K562 (cell line): ENCODE measurements around the gene TLR3. TPM values are rescaled to one million over a fixed set of nuclear protein-coding genes. Genes with fewer than 3 reads are reported as not detected.

Experiments
- ATAC-seq: fragments of 200-7000 bp; cut with Tn5 transposase; 3 replicates; pipeline ENCODE4 v1.9.1; 2020; ENCODE audit warnings: moderate library complexity
- BruUV-seq: library from RNA; stranded (reverse); fragments of 400-500 nt; replicated peaks from 2 replicates; lab custom pipeline; 2021; lab: Mats Ljungman, UMichigan
- CTCF ChIA-PET: fragments of 300-600 bp; formaldehyde crosslinking; extraction: SDS; loops from one replicate; lab custom pipeline; 2021; ENCODE audit warnings: low intra/inter-chr PET ratio; lab: Yijun Ruan, JAX
- POLR2A ChIA-PET: fragments of 300-600, 350-650 bp; sonication (Branson Sonifier 250); formaldehyde crosslinking; extraction: SDS; loops from one replicate; lab custom pipeline; 2021; ENCODE audit warnings: antibody characterized with exemption, inconsistent platforms; lab: Yijun Ruan, JAX
- DNase-seq, 4 experiments: peaks; one replicate each; pipeline versions ENCODE4 v3.0.0 to v3.0.0-alpha.2; 2011 to 2018; ENCODE audit warnings: low spot score in 3 of 4, mixed read lengths in 3 of 4; ENCODE audit errors: extremely low read depth in 1 of 4
- FAIRE-seq: peaks from 2 replicates; lab custom pipeline; 2011; peaks lifted over from hg19 to GRCh38; lab: Jason Lieb, UNC
- H2AFZ ChIP-seq: 2 replicates; pipeline ENCODE4 v1.6.0; 2011; ENCODE audit warnings: low read depth, low read length, control low read depth, inconsistent platforms
- H3K27ac ChIP-seq: fragments of 200-600 bp; 3 replicates; pipeline ENCODE4 v1.8.0; 2011; ENCODE audit warnings: low read depth, mild to moderate bottlenecking, control low read depth, inconsistent platforms, low read length, moderate library complexity, mixed read lengths; ENCODE audit errors: extremely low read depth
- H3K27me3 ChIP-seq, 2 experiments: fragments of 300-600 bp in 1 of 2; 2 replicates in 1 of 2; 3 replicates in 1 of 2; pipeline versions ENCODE4 v1.6.0 to v1.8.0; 2011; ENCODE audit warnings: inconsistent platforms in 2 of 2, low read length in 2 of 2, mild to moderate bottlenecking in 1 of 2, mixed read lengths in 1 of 2, moderate library complexity in 1 of 2; ENCODE audit not compliant: control insufficient read depth in 2 of 2, insufficient read depth in 2 of 2
- H3K36me3 ChIP-seq: fragments of 300-600 bp; 3 replicates; pipeline ENCODE4 v1.8.0; 2011; ENCODE audit warnings: mild to moderate bottlenecking, low read length, inconsistent platforms; ENCODE audit not compliant: control insufficient read depth, insufficient read depth
- H3K4me1 ChIP-seq, 2 experiments: fragments of 200-600 bp in 1 of 2; replicated peaks in 1 of 2; 2 replicates in 1 of 2; 3 replicates in 1 of 2; pipeline versions ENCODE4 v1.5.1 to v1.8.0; 2011; ENCODE audit warnings: inconsistent platforms in 2 of 2, low read length in 2 of 2, mild to moderate bottlenecking in 1 of 2, mixed read lengths in 1 of 2, moderate library complexity in 1 of 2; ENCODE audit not compliant: control insufficient read depth in 2 of 2, insufficient read depth in 2 of 2
- H3K4me2 ChIP-seq: 2 replicates; pipeline ENCODE4 v1.6.1; 2011; ENCODE audit warnings: low read length, control low read depth, inconsistent platforms, mixed read lengths; ENCODE audit not compliant: insufficient read depth
- H3K4me3 ChIP-seq: fragments of 200-600 bp; sonication (generic), shearing (Covaris generic); 2 replicates; pipeline ENCODE4 v1.5.1; 2016; ENCODE audit warnings: control low read depth, inconsistent platforms
- H3K79me2 ChIP-seq: fragments of 200-600 bp; 3 replicates; pipeline ENCODE4 v1.8.0; 2011; ENCODE audit warnings: low read length, inconsistent platforms; ENCODE audit not compliant: control insufficient read depth, insufficient read depth
- H3K9ac ChIP-seq, 2 experiments: 2 replicates each; pipeline versions ENCODE4 v1.6.0 to v1.6.1; 2011; ENCODE audit warnings: low read depth in 2 of 2, low read length in 2 of 2, control low read depth in 1 of 2, inconsistent platforms in 1 of 2, mild to moderate bottlenecking in 1 of 2, mixed read lengths in 1 of 2; ENCODE audit not compliant: insufficient read depth in 1 of 2
- H3K9me1 ChIP-seq: one replicate; pipeline ENCODE4 v1.6.0; 2011; ENCODE audit warnings: inconsistent platforms, mild to moderate bottlenecking, low read length, moderate library complexity; ENCODE audit not compliant: control insufficient read depth, insufficient read depth
- H3K9me3 ChIP-seq: replicated peaks from 2 replicates; pipeline ENCODE4 v1.5.1; 2011; ENCODE audit warnings: low read depth, low read length, inconsistent platforms; ENCODE audit not compliant: control insufficient read depth, insufficient read depth
- H4K20me1 ChIP-seq: replicated peaks from 2 replicates; pipeline ENCODE4 v1.6.1; 2011; ENCODE audit warnings: low read length, inconsistent platforms, mixed read lengths; ENCODE audit not compliant: control insufficient read depth, insufficient read depth
- CREB1 ChIP-seq, 2 experiments: sonication (generic) in 1 of 2; formaldehyde crosslinking in 1 of 2; IDR thresholded peaks; 2 replicates each; pipeline versions ENCODE4 v1.6.1 to v1.8.0; 2012 to 2022; ENCODE audit warnings: inconsistent platforms in 1 of 2, mild to moderate bottlenecking in 1 of 2, missing genetic modification reagents in 1 of 2, moderate library complexity in 1 of 2
- PKNOX1 ChIP-seq: fragments of 450-650 bp; IDR thresholded peaks from 2 replicates; pipeline ENCODE4 v1.6.1; 2016
- WGBS: fragments of 100-300 bp; shearing (Covaris generic); methylation state at CpG from one replicate; pipeline ENCODE4 v1.1.6; 2016; ENCODE audit warnings: low coverage, mixed read lengths; ENCODE audit not compliant: insufficient coverage; ENCODE audit errors: missing lambda C conversion rate; 5-methylcytosine and 5-hydroxymethylcytosine counted together
- in situ Hi-C: fragments of 300-500 bp; cut with MboI; formaldehyde crosslinking; loops from 4 replicates; pipeline ENCODE4 v1.15.0; 2018; ENCODE audit warnings: inconsistent platforms, mixed read lengths
- intact Hi-C: fragments of 100-400 bp; cut with micrococcal nuclease; formaldehyde crosslinking; loops from 2 replicates; pipeline ENCODE4 v1.14.2; 2022
- polyA plus RNA-seq, 8 experiments: library from polyadenylated mRNA; depleted of rRNA in 4 of 8; stranded (reverse) in 5 of 8; unstranded in 3 of 8; fragments of >200 nt; fragmentation: Nextera tagmentation in 2 of 8; fragmentation: Illumina TruSeq in 1 of 8; extraction: Ambion mirVana in 2 of 8; extraction: Trizol in 1 of 8; gene quantifications; 2 replicates each; pipeline versions ENCODE4 v1.2.1 to v1.2.3, GENCODE V29; 2011 to 2014; ENCODE audit warnings: inconsistent platforms in 1 of 8, missing spikeins in 1 of 8
- total RNA-seq, 7 experiments: library from RNA; depleted of rRNA in 6 of 7; stranded (reverse); fragments of >200 nt in 6 of 7; fragmentation: Illumina TruSeq in 2 of 7; extraction: Trizol in 2 of 7; gene quantifications; 2 replicates each; pipeline versions ENCODE4 v1.2.1 to v1.2.3, GENCODE V29; 2011 to 2021; ENCODE audit warnings: low replicate concordance in 1 of 7
- TF ChIP-seq, protein P1 (sequence below): IDR thresholded peaks from 2 replicates; pipeline ENCODE4 v1.6.1; 2011; ENCODE audit warnings: borderline replicate concordance, low read depth, mild to moderate bottlenecking, moderate library complexity, low read length; ENCODE audit not compliant: insufficient read depth, poor library complexity, severe bottlenecking

TLR3 gene
- total and polyA plus RNA-seq, 9 of the 15 experiments (the other 6 are each of a cell fraction or from before 2014, with no cell fraction given): 0.01 TPM; not detected in 8

DNA sequence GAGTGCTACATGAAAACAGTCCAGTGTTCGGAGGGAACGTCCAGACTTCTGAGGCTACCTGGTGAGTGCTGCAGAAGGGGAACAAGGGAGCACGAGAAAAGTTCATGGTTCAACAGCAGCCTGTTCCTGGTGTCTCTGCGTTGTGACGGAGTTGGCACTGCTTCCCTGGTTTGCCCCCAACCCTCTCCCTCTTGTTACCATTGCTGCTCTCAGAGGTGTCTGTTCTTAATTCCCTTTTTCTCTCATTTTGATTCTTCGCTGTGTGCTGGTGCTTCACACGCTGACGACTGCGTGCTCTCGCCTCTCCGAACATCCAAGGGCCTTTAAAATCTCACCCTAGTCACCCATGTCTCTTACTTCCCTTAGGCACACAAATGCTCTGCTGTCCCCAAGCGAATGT is 34.0 kb downstream of the TLR3 start:
- in situ Hi-C loops (no loop called here), intact Hi-C loops (no loop called here)
- H3K9me1 ChIP-seq: no peaks in the 10 kb centered on the region
- H3K36me3 ChIP-seq: no peaks in the 10 kb centered on the region
- H3K9ac ChIP-seq: no peak overlapping the region
- H3K27me3 ChIP-seq: peaks cover 30 to 57% of the 10 kb centered on the region in 2 experiments
- no peak for FAIRE-seq
- no peaks in the 10 kb centered on the region for H3K79me2 ChIP-seq
- WGBS: 6% methylated on average over 12 of the region's 12 CpGs
- DNase-seq: no peak
- ATAC-seq: no peak
- H3K27ac ChIP-seq: no peak overlapping the region
- TF ChIP-seq CREB1 (IDR thresholded peaks at IDR 0.05) (no peak), CREB1 (CRISPR knock-in tag; IDR thresholded peaks at IDR 0.05) (no peak), PKNOX1 (no peak)
- TF ChIP-seq, protein P1, sequence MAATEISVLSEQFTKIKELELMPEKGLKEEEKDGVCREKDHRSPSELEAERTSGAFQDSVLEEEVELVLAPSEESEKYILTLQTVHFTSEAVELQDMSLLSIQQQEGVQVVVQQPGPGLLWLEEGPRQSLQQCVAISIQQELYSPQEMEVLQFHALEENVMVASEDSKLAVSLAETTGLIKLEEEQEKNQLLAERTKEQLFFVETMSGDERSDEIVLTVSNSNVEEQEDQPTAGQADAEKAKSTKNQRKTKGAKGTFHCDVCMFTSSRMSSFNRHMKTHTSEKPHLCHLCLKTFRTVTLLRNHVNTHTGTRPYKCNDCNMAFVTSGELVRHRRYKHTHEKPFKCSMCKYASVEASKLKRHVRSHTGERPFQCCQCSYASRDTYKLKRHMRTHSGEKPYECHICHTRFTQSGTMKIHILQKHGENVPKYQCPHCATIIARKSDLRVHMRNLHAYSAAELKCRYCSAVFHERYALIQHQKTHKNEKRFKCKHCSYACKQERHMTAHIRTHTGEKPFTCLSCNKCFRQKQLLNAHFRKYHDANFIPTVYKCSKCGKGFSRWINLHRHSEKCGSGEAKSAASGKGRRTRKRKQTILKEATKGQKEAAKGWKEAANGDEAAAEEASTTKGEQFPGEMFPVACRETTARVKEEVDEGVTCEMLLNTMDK: no peak
- H2AFZ ChIP-seq: no peak overlapping the region
- H3K4me2 ChIP-seq: no peak overlapping the region
- H3K4me1 ChIP-seq: peaks cover 0 to 10% of the 10 kb centered on the region in 2 experiments; a peak in 2 of 5 replicates
- H3K4me3 ChIP-seq: no peak overlapping the region
- no TSS peak for BruUV-seq
- H3K9me3 ChIP-seq: no peaks in the 10 kb centered on the region
- POLR2A ChIA-PET: no interaction called here
- CTCF ChIA-PET: no interaction called here
- no peaks in the 10 kb centered on the region for H4K20me1 ChIP-seq
